HEK293 (cell line): ENCODE results near the gene TCF20.

Experiments used
- ZBTB10 ChIP-seq: fragments of 450-650 bp; formaldehyde crosslinking; IDR thresholded peaks from 2 replicates; pipeline ENCODE4 v1.5.1; 2016; ENCODE audit warnings: missing biosample characterization, missing genetic modification characterization
- ZNF544 ChIP-seq: fragments of 450-650 bp; formaldehyde crosslinking; IDR thresholded peaks from 2 replicates; pipeline ENCODE4 v1.5.0; 2017; ENCODE audit warnings: missing biosample characterization, missing genetic modification characterization

DNA sequence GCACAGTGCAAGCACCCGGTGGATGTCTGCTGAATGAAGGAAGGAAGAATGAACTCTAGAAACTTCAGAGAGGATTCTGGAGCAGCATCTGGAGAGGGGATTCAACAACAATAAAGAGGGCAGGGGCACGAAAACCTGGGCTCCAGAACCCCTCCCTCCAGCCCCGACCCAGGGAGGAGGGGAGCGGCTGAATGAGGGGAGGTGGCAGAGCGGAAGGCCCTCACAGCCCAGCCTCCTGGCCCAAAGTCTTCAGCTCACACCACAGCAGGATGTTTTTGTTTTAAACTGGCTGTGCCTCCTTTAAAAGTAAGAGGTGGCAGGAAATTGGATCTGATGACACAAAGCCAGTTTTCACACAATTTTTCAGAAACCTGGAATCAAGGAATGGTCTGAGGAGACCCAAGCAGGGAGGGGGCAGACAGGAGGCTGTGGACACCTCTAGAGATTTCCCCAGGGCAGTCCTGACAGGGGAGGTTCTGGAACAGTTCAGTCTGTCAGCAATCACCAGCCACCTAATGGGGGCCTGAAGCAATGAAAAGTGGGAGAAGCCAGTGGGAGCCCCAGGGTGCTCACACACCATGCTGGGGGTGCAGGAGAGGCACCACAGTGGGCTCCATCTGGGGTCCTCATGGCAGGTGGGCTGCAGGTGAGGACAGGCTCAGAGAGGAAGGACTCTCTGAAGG is 44.4 kb upstream of the TCF20 start:
- TF ChIP-seq ZNF544 (tag by site-specific recombination) (no peak), ZBTB10 (tag by site-specific recombination) (no peak)
